Stimulated activated CD4-positive, alpha-beta T cell treated with anti-CD3 and anti-CD28 coated beads, TNF-alpha, amount 100 ng/mL, for 4 hours (primary cell): ENCODE data around the gene ZNRD2.

Source experiments
- DNase-seq, 3 experiments: peaks; one replicate each; pipeline ENCODE4 v3.0.0-alpha.2; 2020; ENCODE audit warnings: low read depth in 3 of 3

ZNRD2 gene

GRCh38 chr11:65588199-65589054 lies 18.1 kb downstream of the ZNRD2 start:
- peak in 2 of 3 experiments; percentile 58 to 59 for DNase-seq

- no peak for DNase-seq
Measured at GRCh38 chr11:65589444-65590239, 19.4 kb downstream of the ZNRD2 start.

GRCh38 chr11:65590240-65590738 lies 20.0 kb downstream of the ZNRD2 start:
- DNase-seq, result no peak

- DNase-seq, result no peak
Measured at GRCh38 chr11:65591939-65592857, 21.9 kb downstream of the ZNRD2 start.

- no peak for DNase-seq
Measured at GRCh38 chr11:65592858-65593517, 22.7 kb downstream of the ZNRD2 start.

GRCh38 chr11:65593518-65594414 lies 23.5 kb downstream of the ZNRD2 start:
- no peak for DNase-seq

- DNase-seq, result no peak
Measured at GRCh38 chr11:65595131-65595530, 24.9 kb downstream of the ZNRD2 start.

- DNase-seq, result no peak
Measured at GRCh38 chr11:65595543-65596281, 25.4 kb downstream of the ZNRD2 start, which contains the start of gene KCNK7. Gene KCNK7, minus strand, starts transcription at chr11:65595800. Its CDS starts 28 bp downstream, at chr11:65595772.

GRCh38 chr11:65596520-65596919 lies 26.2 kb downstream of the ZNRD2 start:
- DNase-seq, result no peak

GRCh38 chr11:65598258-65598699 lies 28.0 kb downstream of the ZNRD2 start:
- no peak for DNase-seq

- DNase-seq, result no peak
Measured at GRCh38 chr11:65599216-65599954, 29.1 kb downstream of the ZNRD2 start.

- no peak for DNase-seq
Measured at GRCh38 chr11:65599955-65600246, 29.6 kb downstream of the ZNRD2 start.

GRCh38 chr11:65604258-65604657 lies 34.0 kb downstream of the ZNRD2 start:
- no peak for DNase-seq

- no peak for DNase-seq
Measured at GRCh38 chr11:65606876-65607613, 36.8 kb downstream of the ZNRD2 start.

GRCh38 chr11:65607614-65608426 lies 37.5 kb downstream of the ZNRD2 start:
- DNase-seq, result no peak

GRCh38 chr11:65609229-65609628 lies 39.0 kb downstream of the ZNRD2 start:
- no peak for DNase-seq

- DNase-seq, result no peak
Measured at GRCh38 chr11:65609665-65610064, 39.4 kb downstream of the ZNRD2 start.
